HG02571 (cell line): ENCODE data around the gene RND1.
A peak's percentile ranks its signal among the peaks of the same experiment; 100 is the strongest.
"Not testable (repeated sequence)": the region's sequence is repeated elsewhere in the genome, so short reads cannot be mapped to it uniquely, and the experiment has no call there.

Source experiments
- ATAC-seq: cut with Tn5 transposase; IDR thresholded peaks from one replicate; pipeline ENCODE4 v1.9.1; 2021; ENCODE audit warnings: mild to moderate bottlenecking, moderate library complexity; ENCODE audit not compliant: unreplicated experiment

Gene RND1

DNA sequence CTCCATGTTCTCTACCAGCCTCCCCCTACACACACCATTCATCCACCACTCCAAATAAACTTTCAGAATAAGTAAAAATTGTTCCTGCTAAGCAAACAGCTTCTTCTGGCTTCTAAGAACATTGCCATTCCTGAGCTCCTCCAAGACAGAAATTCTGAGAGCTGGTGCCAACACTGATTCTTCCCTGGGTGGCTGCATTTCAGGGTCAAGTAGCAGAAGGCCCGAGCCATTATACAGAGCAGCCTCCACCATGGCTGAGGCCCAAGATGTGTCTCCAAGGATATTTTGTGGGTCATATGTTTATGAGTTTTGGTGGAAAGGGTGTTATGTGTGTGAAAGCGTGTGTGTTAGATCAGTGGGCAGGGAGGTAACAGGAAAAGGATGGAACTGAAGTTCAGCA is 3.5 kb upstream of the RND1 start:
- no peak for ATAC-seq

DNA sequence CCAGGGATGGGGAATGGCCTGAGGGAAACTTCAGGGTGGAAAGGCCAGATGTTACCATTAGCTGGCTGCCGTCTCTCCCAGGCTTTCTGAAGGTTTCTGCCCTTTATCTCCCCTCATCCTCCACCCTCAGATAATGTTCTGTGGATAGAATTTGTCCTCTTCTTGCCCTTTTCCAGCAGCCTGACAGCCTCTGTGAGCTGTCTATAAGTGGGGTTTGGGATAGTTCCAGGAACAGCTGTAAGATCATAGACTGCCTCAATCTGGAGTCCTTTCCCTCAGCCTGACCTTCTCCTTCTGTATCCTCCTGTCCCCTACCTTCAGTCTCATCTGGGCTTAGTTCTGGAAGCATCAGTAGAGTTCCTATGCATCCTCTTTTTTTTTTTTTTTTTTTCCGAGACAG is 2.8 kb upstream of the RND1 start:
- ATAC-seq = no peak

DNA sequence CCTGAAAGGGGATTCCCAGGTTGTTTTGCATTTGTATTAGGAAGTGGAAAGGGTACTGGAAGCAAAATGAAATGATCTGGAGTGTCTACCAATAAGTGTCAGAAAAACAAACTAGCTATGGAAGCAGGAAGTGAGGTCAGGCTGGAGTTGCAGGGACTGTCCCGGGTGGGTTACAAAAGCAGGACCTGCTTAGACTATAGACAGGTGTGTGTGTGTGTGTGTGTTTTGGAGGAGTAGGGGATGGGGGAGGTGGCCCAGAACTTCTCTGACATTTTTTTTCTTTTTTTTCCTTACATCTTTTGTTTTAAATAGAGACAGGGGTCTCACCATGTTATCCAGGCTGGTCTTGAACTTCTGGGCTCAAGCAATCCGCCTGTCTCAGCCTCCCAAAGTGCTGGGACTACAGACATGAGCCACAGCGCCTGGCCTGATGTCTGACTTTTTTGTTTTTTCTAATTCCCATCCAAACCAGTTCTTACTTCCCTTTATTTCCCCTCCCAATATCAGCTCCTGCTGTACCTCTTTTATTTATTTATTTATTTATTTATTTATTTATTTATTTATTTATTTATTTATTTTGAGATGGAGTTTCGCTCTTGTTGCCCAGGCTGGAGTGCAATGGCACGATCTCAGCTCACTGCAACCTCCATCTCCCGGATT is 512 bp upstream of the RND1 start:
- ATAC-seq = no peak

DNA sequence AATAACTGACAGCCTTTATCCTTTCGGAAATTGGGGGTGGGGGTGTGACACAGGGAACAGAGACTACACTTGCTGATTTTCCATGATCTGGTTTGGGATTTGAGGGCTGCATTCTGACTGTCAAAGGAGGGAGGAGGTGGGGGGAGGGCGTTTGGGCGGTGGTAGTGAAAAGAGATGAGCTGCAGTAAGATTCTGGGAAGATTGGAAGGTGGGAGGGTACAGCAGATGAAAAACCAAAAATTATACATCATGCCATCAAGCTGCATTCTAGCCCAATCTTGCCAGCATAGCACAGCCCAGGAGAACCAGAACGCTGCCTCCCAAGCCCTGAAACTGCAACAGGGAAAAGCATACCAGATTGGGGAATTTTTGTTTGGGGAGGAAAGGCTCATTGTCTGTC is 2.4 kb downstream of the RND1 start:
- no peak for ATAC-seq

DNA sequence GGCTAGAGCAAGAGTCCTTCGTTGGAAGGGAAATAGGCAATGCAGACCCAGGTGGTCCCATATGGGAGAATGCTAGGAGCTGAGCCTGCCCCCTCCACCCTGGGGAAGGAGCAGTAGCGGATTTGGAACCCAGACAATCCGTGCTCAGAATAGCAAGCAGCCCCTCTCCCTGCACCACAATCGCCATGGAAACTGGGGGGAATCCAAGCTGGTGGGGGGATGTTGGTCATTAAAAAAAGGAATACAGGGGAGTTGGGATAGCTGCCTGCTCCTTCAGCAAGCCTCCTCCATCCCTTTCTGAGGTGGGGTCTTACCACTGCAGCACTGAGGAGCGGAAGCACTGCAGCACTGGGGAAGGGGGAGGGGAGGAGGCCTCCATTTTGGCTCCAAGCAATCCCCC is 2.9 kb downstream of the RND1 start:
- no peak for ATAC-seq

DNA sequence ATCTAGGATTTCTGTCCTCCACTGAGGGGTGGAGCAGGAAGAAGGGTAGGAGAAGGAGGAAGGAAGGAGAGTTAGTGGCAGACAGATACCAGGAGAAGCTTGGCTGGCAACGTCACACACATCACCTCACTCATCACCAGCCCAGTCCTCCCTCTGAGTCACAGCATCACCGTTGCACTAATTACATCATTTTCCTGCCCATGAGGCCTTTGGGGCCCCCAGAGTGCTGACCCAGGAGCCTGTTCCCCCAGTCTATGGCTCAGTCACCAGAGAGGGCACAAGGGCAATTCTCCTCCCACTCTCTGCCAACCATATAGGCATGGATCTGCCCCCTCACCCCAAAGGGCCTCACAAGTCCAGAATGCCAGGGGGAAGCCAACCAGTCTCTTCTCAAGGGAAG is 4.6 kb downstream of the RND1 start:
- ATAC-seq = no peak

DNA sequence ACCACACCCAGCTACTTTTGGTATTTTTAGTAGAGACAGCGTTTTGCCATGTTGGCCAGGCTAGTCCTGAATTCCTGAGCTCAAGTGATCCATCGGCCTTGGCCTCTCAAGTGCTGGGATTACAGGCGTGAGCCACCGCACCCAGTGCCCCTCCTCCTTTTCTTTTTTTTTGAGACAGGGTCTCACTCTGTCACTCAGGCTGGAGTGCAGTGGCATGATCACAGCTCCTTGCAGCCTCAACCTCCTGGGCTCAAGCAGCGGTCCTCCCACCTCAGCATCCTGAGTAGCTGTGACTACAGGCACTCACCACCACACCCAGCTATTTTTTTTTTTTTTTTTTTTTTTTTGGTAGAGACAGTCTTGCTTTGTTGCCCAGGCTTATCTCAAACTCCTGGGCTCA is 5.4 kb downstream of the RND1 start:
- not testable (repeated sequence) for ATAC-seq

DNA sequence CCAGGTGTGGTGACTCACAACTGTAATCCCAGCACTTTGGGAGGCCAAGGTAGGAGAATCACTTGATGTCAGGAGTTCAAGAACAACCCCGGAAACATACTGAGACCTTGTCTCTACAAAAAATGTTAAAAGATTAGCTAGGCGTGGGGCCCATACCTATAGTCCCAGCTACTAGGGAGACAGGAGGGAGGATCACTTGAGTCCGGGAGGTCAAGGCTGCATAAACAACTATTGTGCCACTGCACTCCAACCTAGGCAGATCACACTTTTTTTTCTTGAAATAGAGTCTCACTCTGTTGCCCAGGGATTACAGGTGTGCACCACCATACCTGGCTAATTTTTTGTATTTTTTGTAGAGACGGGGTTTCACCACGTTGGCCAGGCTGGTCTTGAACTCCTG is 6.1 kb downstream of the RND1 start:
- ATAC-seq = no peak

DNA sequence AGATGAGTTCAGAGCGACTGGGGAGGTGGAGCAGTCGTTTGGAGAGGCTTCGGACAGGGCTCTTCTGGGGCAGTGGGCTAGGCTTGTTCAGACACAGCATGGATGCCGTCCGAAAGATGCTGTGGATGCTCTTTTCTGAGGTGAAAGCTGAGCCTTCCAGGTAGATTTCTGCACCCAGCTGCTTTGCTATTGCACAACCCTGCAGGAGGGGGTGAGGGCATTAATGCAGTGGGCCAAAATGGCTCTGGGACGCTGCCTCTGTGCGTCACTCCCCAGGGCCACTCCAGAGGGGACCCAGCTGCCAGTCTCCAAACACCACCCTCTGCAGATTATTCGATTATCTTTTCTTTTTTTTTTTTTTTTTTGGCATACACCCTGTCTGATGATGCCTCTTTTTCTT is 7.6 kb downstream of the RND1 start:
- ATAC-seq = no peak

DNA sequence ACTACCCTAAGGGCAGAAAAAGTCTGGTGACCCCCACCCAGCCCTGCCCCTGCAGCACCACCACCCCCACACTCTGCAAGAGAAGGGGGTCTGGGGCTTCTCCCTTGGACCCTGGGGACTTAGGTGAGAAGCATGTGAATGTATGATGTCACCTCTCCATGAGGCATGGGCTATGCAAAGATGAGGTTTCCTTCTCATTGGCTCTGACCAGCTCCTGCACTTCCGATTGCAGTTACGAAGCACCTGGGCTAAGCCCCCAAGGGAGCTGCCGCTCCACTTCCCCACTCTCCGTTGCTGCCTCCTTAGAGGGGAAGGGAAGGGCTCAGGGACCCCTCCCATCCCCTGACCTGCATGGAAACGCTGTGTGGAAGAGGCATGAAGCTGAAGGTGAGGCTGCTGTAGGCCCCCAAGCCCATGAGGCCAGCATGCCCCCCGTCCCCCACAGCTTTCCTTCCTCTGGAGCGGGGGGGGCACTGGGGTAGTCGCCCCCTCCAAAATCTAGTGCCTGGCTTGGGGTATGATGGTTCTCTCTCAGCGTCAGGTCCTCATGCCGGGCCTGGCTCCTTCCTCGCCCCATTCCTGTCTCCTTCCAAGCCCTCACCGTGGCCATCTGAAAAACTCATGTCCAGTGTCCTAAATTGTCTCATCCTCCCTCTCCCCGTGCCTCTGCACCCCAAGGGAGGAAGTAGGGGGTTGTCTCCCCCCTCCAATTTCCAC is 8.2 kb downstream of the RND1 start:
- ATAC-seq = no peak

DNA sequence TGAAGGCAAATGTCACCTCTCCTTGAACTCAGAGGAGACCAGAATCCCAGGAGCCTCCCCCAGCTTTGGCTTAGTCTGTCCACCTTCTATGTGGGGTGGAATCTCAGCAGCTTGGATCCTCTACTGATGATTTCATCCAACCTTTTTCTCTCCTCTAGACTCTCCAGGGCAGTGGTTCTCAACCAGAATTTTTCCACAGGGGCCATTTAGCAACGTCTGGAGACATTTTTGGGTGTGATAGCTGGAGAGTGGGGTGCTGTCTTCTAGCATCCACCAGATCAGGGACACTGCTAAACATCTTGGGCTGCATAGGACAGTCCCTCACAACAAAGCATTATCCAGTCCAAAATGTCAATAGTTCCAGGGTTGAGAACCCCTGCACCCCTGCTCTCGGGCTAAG is 9.3 kb downstream of the RND1 start:
- ATAC-seq = no peak

DNA sequence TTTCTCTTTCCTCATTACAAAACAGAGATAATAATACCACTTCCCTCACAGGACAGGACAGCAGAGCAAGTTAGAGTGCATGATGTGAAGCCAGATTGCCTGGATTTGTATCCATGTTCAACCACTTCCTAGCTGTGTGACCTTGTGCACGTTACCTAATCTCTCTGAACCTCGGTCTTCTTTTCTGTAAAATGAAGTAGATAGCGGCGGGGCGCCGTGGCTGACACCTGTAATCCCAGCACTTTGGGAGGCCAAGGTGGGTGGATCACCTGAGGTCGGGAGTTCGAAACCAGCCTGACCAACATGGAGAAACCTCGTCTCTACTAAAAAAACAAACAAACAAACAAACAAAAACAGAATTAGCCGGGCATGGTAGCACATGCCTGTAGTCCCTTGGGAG is 10.7 kb downstream of the RND1 start:
- ATAC-seq = not testable (repeated sequence)

DNA sequence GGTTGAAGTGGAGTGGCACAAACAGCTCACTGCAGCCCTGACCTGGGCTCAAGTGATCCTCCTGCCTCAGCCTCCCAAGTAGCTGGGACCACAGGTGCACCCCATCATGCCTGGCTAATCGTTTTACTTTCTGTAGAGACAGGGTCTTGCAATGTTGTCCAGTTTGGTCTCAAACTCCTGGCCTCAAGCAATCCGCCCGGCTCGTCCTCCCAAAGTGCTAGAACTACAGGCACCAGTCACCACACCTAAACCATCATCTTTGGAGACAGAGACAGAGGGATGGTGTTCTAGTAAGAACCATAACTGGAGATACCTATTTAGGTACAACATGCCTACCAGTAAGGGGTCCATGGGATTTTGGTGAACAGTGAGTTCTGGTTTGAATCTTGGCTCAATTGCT is 11.2 kb downstream of the RND1 start:
- ATAC-seq = no peak

DNA sequence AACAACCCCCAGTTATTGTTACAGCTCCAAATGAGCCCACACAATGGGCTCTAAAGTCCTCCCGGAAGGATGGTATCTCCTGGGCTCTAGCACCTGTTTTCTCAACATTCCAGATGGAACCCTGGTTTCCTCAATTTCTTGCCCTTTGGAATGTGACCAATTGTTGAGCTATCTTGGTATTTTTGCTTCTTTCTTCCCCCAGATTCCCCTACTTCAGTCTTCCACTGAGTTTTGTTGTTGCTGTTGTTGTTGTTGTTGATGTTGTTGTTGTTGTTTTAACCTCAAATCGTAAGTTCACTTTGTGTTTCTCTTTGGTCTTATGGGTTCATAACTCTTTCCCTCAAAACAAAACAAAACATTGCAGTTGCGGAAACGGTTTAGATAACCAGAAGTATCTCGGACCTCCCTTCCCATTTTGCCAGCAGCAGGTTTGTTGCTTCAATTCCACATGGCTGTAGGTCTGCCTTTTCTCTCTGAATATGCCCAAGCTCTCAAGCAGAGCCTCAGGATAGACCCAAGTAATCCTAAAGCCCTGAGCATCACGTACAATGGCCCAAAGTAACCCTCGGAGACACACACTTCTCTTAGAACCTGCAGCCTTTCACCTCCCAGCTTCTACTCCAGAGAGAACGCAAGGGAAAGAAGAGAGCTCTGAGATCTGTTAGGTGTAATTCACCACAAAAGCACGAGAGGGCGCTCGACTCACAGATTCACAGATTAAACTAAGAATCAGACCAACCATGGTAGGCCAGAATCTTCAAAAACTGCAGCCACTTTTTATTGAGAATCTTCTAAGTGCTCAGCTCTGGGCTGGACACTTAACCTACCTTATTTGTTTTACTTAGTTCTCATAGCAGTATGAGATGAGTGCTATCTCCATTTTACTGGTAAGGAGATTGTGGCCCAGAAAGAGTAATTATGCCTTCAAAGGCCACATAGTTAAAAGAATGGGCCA is 12.7 kb downstream of the RND1 start:
- no peak for ATAC-seq

DNA sequence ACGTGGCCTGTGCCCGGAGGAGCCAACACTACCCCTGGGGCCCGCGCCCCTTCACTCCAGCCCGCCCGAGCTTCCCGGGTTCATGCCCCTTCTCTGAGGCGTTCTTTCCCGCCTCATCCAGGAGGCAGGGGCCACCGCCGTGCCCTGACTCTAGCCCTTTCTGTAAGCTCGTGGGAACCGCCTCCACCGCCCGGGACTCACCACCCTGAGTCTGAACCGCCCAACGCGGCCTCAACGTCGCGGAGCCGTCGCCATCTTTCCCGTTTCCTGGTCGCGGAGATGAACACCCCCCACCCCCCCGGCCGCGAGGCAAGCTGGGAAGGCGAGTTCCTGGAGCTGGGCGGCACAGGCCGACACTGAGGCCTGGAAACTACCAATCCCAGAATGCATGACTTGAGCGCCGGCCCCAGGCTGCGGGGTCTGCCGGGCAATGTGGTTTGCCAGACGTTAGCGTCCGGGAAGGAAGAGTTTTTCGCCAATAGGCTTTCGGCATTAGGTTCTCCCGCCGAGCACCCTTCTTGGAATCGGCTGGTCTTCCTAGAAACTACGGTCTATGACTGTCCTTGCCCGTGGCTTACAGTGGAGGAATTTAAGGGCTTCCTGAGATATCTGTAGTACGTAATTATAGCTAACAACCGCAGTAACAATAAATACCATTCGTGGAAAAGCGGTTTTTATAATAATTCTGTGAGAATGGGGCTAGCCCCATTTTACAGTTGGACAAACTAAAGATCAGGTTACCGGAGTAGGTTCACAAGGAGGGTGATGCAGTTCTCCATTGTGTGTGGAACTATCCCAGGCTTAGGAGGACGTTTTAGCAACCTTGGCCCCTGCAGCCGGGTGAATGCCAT is 13.6 kb downstream of the RND1 start, which contains the start of gene DDX23:
DDX23 (minus strand) TSS at position 281 of the 851 bp plus-strand sequence. CDS start 6,381 bp downstream, outside the sequence.
- peak; percentile 92 for ATAC-seq

DNA sequence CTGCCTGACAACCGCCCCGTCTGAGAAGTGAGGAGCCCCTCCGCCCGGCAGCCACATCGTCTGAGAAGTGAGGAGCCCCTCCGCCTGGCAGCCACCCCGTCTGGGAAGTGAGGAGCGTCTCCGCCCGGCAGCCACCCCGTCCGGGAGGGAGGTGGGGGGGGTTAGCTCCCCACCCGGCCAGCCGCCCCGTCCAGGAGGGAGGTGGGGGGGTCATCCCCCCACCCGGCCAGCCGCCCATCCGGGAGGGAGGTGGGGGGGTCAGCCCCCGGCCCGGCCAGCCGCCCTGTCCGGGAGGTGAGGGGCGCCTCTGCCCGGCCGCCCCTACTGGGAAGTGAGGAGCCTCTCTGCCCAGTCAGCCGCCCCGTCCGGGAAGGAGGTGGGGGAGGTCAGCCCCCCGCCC is 23.6 kb downstream of the RND1 start:
- not testable (repeated sequence) for ATAC-seq

DNA sequence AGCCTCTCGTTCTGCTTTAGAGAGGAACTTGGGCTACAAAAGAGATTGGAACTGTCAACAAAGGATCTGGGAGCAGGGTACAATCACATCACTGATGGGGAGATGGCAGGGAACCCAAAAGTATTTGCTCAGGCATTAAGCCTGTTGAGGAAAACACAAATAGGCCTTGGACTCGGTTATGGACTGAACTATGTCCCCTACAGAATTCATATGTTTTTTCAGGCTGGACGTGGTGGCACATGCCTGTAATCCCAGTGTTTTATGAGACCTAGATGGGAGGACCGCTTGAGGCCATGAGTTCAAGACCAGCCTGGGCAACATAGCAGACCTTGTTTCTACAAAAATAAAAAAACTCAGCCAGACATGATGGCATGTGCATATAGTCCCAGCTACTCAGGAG is 27.6 kb downstream of the RND1 start:
- no peak for ATAC-seq

DNA sequence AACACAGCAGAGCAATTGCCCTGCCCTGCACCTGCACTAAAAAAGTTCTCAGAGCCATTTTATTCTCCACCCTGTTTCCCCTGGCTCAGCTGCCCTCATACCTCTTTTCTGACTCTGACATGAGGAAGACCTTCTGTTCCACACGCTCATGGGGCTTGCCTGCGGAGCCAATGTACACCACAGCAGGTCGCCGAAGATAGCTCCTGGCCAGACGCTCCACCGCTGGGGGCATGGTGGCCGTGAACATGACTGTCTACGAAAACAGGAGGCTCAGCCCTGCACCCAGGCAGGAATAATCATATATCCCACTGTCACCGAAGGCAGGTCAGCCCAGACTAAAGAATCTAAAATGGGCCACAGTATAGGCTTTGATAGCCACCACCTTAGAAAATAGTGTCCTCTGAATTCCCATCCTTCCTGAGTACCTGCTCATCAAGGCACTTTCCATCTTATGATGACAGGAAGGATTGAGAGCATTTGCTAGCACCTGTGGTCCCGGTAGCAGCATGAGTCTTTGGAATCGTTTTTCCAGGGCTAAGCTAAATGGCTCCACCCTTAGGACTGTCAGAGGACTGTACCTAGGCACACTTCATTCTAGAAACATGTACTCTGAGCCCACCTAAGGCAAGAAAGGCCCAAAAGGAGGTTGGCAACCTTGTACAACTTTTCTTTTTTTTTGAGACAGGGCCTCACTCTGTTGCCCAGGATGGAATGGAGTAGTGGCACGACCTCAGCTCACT is 33.2 kb downstream of the RND1 start:
- no peak for ATAC-seq

DNA sequence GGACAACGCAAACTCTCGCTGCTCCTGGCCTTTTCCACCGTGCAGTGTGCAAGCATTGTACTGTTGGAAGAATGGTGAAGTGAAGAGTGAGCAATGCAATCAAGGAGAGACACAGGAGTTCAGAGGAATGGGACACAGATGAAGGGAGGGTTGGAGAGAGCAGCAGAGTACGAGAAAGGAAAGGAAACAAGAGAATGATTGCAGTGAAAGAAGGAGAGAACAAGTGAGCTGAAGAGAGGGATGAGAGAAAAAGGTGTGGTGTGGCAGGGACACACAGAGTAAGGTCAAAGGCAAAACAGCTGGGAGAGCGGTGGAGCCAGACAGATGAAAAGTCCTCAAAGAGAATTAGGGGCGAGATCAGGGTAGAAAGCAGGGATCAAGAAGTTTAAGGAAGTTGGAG is 34.4 kb downstream of the RND1 start:
- no peak for ATAC-seq
